Measurements from ENCODE around the gene MPP7. TPM values are rescaled to one million over a fixed set of nuclear protein-coding genes. Genes with fewer than 3 reads are reported as not detected.

The MPP7 gene
- total RNA-seq, 1 experiment from 2014 or later, result 79.4 TPM

GRCh38 chr10:28283251-28283650 lies 19.6 kb downstream of the MPP7 start:
- BruUV-seq (replicated peaks), result no TSS peak
- Histone ChIP-seq H3K36me3 (ENCODE audit: control insufficient read depth, insufficient read depth, low read length) (no peaks in the 10 kb centered on the region), H3K4me3 (ENCODE audit: low read depth, low read length) (no peak overlapping the region), H3K27me3 (replicated peaks; ENCODE audit: control insufficient read depth, insufficient read depth, low read length) (no peaks in the 10 kb centered on the region), H3K4me1 (peaks cover 23% of the 10 kb centered on the region), H3K9me3 (no peaks in the 10 kb centered on the region)
- ChIA-PET CTCF (interaction anchor here (1.9 to 2.2 kb wide), 3 partner anchors 19 to 32 kb away, joined by 6 to 10 read pairs (median 8); partner anchors contain the start of gene MPP7), POLR2A (no interaction called here)
- H3K4me3 Mint-ChIP-seq (ENCODE audit: unreplicated experiment), result no peak overlapping the region
- intact Hi-C loops (cut with micrococcal nuclease; ENCODE audit: unreplicated experiment), result no loop called here
- H3K4me1 Mint-ChIP-seq (ENCODE audit: low read depth, unreplicated experiment), result peaks cover 52% of the 10 kb centered on the region
- TF ChIP-seq, protein P1, sequence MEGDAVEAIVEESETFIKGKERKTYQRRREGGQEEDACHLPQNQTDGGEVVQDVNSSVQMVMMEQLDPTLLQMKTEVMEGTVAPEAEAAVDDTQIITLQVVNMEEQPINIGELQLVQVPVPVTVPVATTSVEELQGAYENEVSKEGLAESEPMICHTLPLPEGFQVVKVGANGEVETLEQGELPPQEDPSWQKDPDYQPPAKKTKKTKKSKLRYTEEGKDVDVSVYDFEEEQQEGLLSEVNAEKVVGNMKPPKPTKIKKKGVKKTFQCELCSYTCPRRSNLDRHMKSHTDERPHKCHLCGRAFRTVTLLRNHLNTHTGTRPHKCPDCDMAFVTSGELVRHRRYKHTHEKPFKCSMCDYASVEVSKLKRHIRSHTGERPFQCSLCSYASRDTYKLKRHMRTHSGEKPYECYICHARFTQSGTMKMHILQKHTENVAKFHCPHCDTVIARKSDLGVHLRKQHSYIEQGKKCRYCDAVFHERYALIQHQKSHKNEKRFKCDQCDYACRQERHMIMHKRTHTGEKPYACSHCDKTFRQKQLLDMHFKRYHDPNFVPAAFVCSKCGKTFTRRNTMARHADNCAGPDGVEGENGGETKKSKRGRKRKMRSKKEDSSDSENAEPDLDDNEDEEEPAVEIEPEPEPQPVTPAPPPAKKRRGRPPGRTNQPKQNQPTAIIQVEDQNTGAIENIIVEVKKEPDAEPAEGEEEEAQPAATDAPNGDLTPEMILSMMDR (IDR thresholded peaks at IDR 0.05; ENCODE audit: insufficient read depth in 1 of 2, low read depth in 1 of 2, low read length in 1 of 2, severe bottlenecking in 1 of 2, unreplicated experiment in 1 of 2), result no peak
- H3K27me3 Mint-ChIP-seq (ENCODE audit: insufficient read depth, unreplicated experiment), result no peaks in the 10 kb centered on the region
- no peaks in the 10 kb centered on the region for H3K9me3 Mint-ChIP-seq (ENCODE audit: unreplicated experiment)
- no peak for DNase-seq
- H3K27ac Mint-ChIP-seq (ENCODE audit: unreplicated experiment), result peak overlapping the region; percentile 48
- H3K36me3 Mint-ChIP-seq (ENCODE audit: insufficient read depth, unreplicated experiment), result peaks cover 7% of the 10 kb centered on the region

DNA sequence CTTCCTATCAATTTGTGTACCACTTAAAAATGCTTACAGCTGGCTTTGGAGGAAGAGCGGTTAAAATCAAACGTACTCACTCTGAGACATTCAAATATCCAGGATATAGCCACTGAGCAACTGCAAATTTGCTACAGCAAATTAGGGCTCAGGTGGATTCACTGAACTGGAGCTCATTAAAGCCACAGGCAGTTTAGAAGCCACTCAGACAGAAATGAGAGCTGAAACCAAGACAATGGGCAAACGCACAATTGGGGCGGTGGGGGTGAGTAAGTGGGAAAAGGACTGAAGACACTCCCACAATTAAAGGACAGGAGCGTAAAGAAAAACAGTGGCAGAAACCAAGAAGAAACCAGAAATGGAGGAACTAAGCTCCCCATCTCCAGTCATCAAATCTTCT lies 20.5 kb downstream of the MPP7 start:
- H3K27ac Mint-ChIP-seq (ENCODE audit: unreplicated experiment), result peak overlapping the region; percentile 34
- H3K27me3 Mint-ChIP-seq (ENCODE audit: insufficient read depth, unreplicated experiment), result no peaks in the 10 kb centered on the region
- H3K36me3 ChIP-seq (ENCODE audit: control insufficient read depth, insufficient read depth, low read length), result no peaks in the 10 kb centered on the region
- ChIA-PET POLR2A (interaction anchor here (0.6 to 1.7 kb wide), 2 partner anchors 8 to 20 kb away, joined by 5 to 6 read pairs; partner anchors contain the start of gene MPP7), CTCF (interaction anchor here (0.5 to 1.2 kb wide), 4 partner anchors 19 to 98 kb away, joined by 3 to 10 read pairs (median 5); partner anchors contain the start of gene MPP7)
- no peak for DNase-seq
- intact Hi-C loops (cut with micrococcal nuclease; ENCODE audit: unreplicated experiment), result no loop called here
- H3K4me3 ChIP-seq (ENCODE audit: low read depth, low read length), result no peak overlapping the region
- H3K4me3 Mint-ChIP-seq (ENCODE audit: unreplicated experiment), result no peak overlapping the region
- BruUV-seq (replicated peaks), result no TSS peak
- no peaks in the 10 kb centered on the region for H3K9me3 ChIP-seq
- peaks cover 13% of the 10 kb centered on the region for H3K36me3 Mint-ChIP-seq (ENCODE audit: insufficient read depth, unreplicated experiment)
- H3K4me1 ChIP-seq, result peaks cover 23% of the 10 kb centered on the region
- H3K27me3 ChIP-seq (replicated peaks; ENCODE audit: control insufficient read depth, insufficient read depth, low read length), result no peaks in the 10 kb centered on the region
- TF ChIP-seq, protein P1 (IDR thresholded peaks at IDR 0.05; ENCODE audit: insufficient read depth in 1 of 2, low read depth in 1 of 2, low read length in 1 of 2, severe bottlenecking in 1 of 2, unreplicated experiment in 1 of 2), result no peak
- no peaks in the 10 kb centered on the region for H3K9me3 Mint-ChIP-seq (ENCODE audit: unreplicated experiment)
- peaks cover 49% of the 10 kb centered on the region for H3K4me1 Mint-ChIP-seq (ENCODE audit: low read depth, unreplicated experiment)

DNA sequence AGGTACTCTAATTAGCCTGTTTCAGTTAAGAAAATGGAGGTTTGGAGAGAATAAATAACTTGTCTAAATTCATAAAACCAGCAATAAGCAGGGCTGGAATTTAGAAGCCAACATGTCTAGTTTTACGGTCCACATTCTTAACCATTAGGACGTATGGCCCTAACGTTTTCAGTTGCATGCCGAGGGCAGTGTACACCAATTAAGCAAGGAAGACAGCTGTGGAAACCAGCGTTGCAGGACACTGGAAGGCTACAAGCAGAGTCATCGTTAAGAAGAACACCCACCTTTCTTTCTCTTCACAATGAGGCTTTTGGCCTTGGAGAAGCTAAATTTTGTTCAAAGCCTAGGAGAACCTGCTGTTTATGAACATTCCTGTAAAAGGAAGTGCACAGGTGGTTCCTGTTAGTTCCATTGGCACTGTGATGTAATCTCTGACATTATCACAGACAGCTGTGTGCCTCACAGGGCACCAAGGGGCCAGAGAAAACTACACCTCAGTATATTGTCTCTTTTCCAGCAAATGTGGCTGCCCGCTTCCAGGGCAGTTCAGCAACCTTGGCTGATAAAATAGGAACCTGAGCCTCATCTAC lies 21.0 kb downstream of the MPP7 start:
- no peak overlapping the region for H3K4me3 ChIP-seq (ENCODE audit: low read depth, low read length)
- H3K27me3 ChIP-seq (replicated peaks; ENCODE audit: control insufficient read depth, insufficient read depth, low read length), result no peaks in the 10 kb centered on the region
- Mint-ChIP-seq H3K4me1 (ENCODE audit: low read depth, unreplicated experiment) (peaks cover 45% of the 10 kb centered on the region), H3K4me3 (ENCODE audit: unreplicated experiment) (no peak overlapping the region), H3K9me3 (ENCODE audit: unreplicated experiment) (no peaks in the 10 kb centered on the region), H3K27ac (ENCODE audit: unreplicated experiment) (peak overlapping the region; percentile 34), H3K36me3 (ENCODE audit: insufficient read depth, unreplicated experiment) (peaks cover 18% of the 10 kb centered on the region), H3K27me3 (ENCODE audit: insufficient read depth, unreplicated experiment) (no peaks in the 10 kb centered on the region)
- intact Hi-C loops (cut with micrococcal nuclease; ENCODE audit: unreplicated experiment), result no loop called here
- no TSS peak for BruUV-seq (replicated peaks)
- no peaks in the 10 kb centered on the region for H3K9me3 ChIP-seq
- DNase-seq, result no peak
- no peaks in the 10 kb centered on the region for H3K36me3 ChIP-seq (ENCODE audit: control insufficient read depth, insufficient read depth, low read length)
- ChIA-PET CTCF (interaction anchor here (0.5 to 1.2 kb wide), 4 partner anchors 18 to 99 kb away, joined by 3 to 10 read pairs (median 5); partner anchors contain the start of gene MPP7), POLR2A (interaction anchor here (1.7 kb wide), 1 partner anchor 21 kb away, joined by 6 read pairs; the partner anchor contains the start of gene MPP7)
- H3K4me1 ChIP-seq, result peaks cover 23% of the 10 kb centered on the region
- TF ChIP-seq, protein P1 (IDR thresholded peaks at IDR 0.05; ENCODE audit: insufficient read depth in 1 of 2, low read depth in 1 of 2, low read length in 1 of 2, severe bottlenecking in 1 of 2, unreplicated experiment in 1 of 2), result no peak
